NCI-H146 (cell line): ENCODE data around the gene SDHAF3.

Experiments
- DNase-seq: peaks from one replicate; lab custom pipeline; 2025; lab: John Stamatoyannopoulos, UW

SDHAF3 gene

DNA sequence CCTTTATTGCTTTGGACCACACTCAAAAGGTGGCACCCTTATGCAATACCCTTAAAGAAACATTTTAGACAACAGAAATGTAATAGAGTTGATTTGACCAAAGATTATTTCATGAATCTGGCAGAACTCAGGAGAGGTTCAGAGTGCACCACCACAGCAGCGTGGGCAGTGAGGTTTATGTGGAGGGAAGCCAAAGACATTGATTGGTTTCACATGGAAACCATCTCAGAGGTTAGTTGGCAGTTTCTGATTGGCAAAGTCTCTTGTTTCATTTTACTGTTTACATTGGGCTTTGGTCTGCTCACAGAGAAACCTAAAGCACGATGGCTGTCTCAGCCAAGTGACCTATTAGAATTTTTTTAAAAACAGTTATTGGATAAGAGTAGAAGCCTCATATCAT is 101.3 kb downstream of the SDHAF3 start:
- DNase-seq = no peak

GRCh38 chr7:97219237-97219636 is 101.7 kb downstream of the SDHAF3 start:
- DNase-seq = no peak

GRCh38 chr7:97224316-97224715 is 106.8 kb downstream of the SDHAF3 start:
- DNase-seq = no peak

DNA sequence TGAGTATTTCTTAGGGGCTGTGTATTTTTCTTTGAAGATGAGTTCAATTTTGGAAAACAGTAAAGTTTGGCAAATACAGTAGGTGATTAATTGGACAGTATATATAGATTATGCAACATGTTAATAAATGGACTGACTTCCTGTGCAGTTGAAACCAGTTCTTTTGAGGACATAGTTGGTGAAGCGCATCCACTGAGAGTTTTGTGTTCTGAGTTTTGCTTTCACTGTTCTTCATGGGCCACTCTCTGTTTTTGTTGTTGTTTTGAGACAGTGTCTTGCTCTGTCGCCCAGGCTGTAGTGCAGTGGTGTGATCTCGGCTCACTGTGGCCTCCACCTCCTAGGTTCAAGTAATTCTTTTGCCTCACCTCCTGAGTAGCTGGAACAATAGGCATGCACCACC is 109.0 kb downstream of the SDHAF3 start:
- no peak for DNase-seq
